ENCODE data around the gene ROBO1.

DNA sequence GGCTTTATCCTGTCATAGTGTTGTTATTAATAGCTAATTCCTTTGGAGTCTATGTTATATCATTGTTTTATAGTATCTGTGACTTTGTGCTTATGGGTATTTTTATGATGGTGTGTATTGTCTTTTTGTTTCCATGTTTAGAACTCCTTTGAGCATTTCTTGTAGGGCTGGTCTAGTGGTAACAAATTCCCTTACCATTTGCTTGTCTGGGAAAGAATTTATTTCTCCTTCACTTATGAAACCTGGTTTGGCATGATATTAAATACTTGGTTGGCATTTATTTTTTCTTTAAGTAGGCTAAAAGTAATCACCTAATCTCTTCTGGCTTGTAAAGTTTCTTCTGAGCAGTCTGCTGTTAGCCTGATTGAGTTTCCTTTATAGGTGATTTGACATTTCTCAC, 47.7 kb upstream of the ROBO1 start:
- TF ChIP-seq, protein P1, sequence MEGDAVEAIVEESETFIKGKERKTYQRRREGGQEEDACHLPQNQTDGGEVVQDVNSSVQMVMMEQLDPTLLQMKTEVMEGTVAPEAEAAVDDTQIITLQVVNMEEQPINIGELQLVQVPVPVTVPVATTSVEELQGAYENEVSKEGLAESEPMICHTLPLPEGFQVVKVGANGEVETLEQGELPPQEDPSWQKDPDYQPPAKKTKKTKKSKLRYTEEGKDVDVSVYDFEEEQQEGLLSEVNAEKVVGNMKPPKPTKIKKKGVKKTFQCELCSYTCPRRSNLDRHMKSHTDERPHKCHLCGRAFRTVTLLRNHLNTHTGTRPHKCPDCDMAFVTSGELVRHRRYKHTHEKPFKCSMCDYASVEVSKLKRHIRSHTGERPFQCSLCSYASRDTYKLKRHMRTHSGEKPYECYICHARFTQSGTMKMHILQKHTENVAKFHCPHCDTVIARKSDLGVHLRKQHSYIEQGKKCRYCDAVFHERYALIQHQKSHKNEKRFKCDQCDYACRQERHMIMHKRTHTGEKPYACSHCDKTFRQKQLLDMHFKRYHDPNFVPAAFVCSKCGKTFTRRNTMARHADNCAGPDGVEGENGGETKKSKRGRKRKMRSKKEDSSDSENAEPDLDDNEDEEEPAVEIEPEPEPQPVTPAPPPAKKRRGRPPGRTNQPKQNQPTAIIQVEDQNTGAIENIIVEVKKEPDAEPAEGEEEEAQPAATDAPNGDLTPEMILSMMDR (conservative IDR thresholded peaks at IDR 0.05): no peak
- no peak for TF ChIP-seq ZFX (IDR thresholded peaks at IDR 0.05)
